ENCODE data around the gene SCLT1. TPM values are rescaled to one million over a fixed set of nuclear protein-coding genes. Genes with fewer than 3 reads are reported as not detected.
A peak's percentile ranks its signal among the peaks of the same experiment; 100 is the strongest.

Gene SCLT1
- polyA plus RNA-seq, 6 donors from 2014 or later, result 0.65 to 9.3 (median 8.6) TPM

GRCh38 chr4:128974136-128974581 lies 119.2 kb downstream of the SCLT1 start:
- DNase-seq (no peak), ATAC-seq (ENCODE audit: low read depth in 2 of 2) (no peak)
- H3K36me3 Mint-ChIP-seq, result no peaks in the 10 kb centered on the region
- no peaks in the 10 kb centered on the region for H3K4me1 Mint-ChIP-seq
- H3K9me3 Mint-ChIP-seq, result peaks cover 0 to 1% (median 0%) of the 10 kb centered on the region in 7 donors
- no peak overlapping the region for H3K4me3 Mint-ChIP-seq
- peak overlapping the region in 1 of 6 donors; percentile 36 for H3K27ac Mint-ChIP-seq
- H3K27me3 Mint-ChIP-seq, result no peaks in the 10 kb centered on the region

- no peak overlapping the region for H3K27ac Mint-ChIP-seq
- no peak overlapping the region for H3K4me3 Mint-ChIP-seq
- no peaks in the 10 kb centered on the region for H3K27me3 Mint-ChIP-seq
- ATAC-seq (ENCODE audit: low read depth in 2 of 2), result no peak
- DNase-seq, result no peak
- no peaks in the 10 kb centered on the region for H3K4me1 Mint-ChIP-seq
- peaks cover under 1 to 1% of the 10 kb centered on the region in 2 donors for H3K36me3 Mint-ChIP-seq
- H3K9me3 Mint-ChIP-seq, result no peaks in the 10 kb centered on the region
Observed at GRCh38 chr4:128973384-128973783, 120.0 kb downstream of the SCLT1 start.

- Mint-ChIP-seq H3K27ac (no peak overlapping the region), H3K9me3 (no peaks in the 10 kb centered on the region), H3K36me3 (peaks cover 0 to 15% of the 10 kb centered on the region in 2 donors)
Observed at GRCh38 chr4:128961405-128961804, 131.9 kb downstream of the SCLT1 start.

GRCh38 chr4:128958194-128958593 lies 135.1 kb downstream of the SCLT1 start:
- peak; percentile 28 for DNase-seq
- Mint-ChIP-seq H3K27ac (peak overlapping the region; percentile 10 to 95 (median 70)), H3K9me3 (no peaks in the 10 kb centered on the region), H3K4me1 (peaks cover 15 to 25% (median 18%) of the 10 kb centered on the region in 3 donors), H3K4me3 (peak overlapping the region in 2 of 8 donors; percentile 0 to 29), H3K27me3 (no peaks in the 10 kb centered on the region), H3K36me3 (no peaks in the 10 kb centered on the region)
- ATAC-seq (ENCODE audit: low read depth in 2 of 2), result peak; percentile 83 to 92

More at GRCh38 chr4:128961405-128961804, 131.9 kb downstream of the SCLT1 start:
- Mint-ChIP-seq H3K4me3 (no peak overlapping the region), H3K4me1 (peaks cover 15 to 25% (median 18%) of the 10 kb centered on the region in 3 donors), H3K27me3 (no peaks in the 10 kb centered on the region)
- no peak for ATAC-seq (ENCODE audit: low read depth in 2 of 2)
- no peak for DNase-seq

GRCh38 chr4:128957459-128957858 lies 135.9 kb downstream of the SCLT1 start:
- Mint-ChIP-seq H3K4me3 (no peak overlapping the region), H3K27ac (peak overlapping the region in 5 of 6 donors; percentile 45 to 95 (median 89)), H3K36me3 (peaks cover 0 to 2% of the 10 kb centered on the region in 2 donors)

GRCh38 chr4:128955751-128956150 lies 137.6 kb downstream of the SCLT1 start:
- Mint-ChIP-seq H3K9me3 (no peaks in the 10 kb centered on the region), H3K27ac (no peak overlapping the region), H3K4me3 (no peak overlapping the region), H3K27me3 (no peaks in the 10 kb centered on the region), H3K36me3 (peaks cover 0 to 14% of the 10 kb centered on the region in 2 donors), H3K4me1 (peaks cover 12 to 25% (median 15%) of the 10 kb centered on the region in 3 donors)
- ATAC-seq (ENCODE audit: low read depth in 2 of 2) (no peak), DNase-seq (no peak)

More at GRCh38 chr4:128957459-128957858, 135.9 kb downstream of the SCLT1 start:
- Mint-ChIP-seq H3K4me1 (peaks cover 15 to 25% (median 15%) of the 10 kb centered on the region in 3 donors), H3K27me3 (no peaks in the 10 kb centered on the region), H3K9me3 (no peaks in the 10 kb centered on the region)
- ATAC-seq (ENCODE audit: low read depth in 2 of 2) (no peak), DNase-seq (no peak)

GRCh38 chr4:128954941-128955340 lies 138.4 kb downstream of the SCLT1 start:
- H3K27ac Mint-ChIP-seq, result no peak overlapping the region
- no peaks in the 10 kb centered on the region for H3K27me3 Mint-ChIP-seq
- peaks cover 12 to 25% (median 15%) of the 10 kb centered on the region in 3 donors for H3K4me1 Mint-ChIP-seq
- H3K4me3 Mint-ChIP-seq, result no peak overlapping the region
- H3K36me3 Mint-ChIP-seq, result peaks cover 0 to 14% of the 10 kb centered on the region in 2 donors
- ATAC-seq (ENCODE audit: low read depth in 2 of 2), result no peak
- no peak for DNase-seq
- peaks cover 0 to 2% (median 0%) of the 10 kb centered on the region in 7 donors for H3K9me3 Mint-ChIP-seq

- no peaks in the 10 kb centered on the region for H3K4me1 Mint-ChIP-seq
- H3K9me3 Mint-ChIP-seq, result peaks cover 0 to 2% (median 0%) of the 10 kb centered on the region in 7 donors
- H3K27ac Mint-ChIP-seq, result no peak overlapping the region
- no peaks in the 10 kb centered on the region for H3K27me3 Mint-ChIP-seq
- ATAC-seq (ENCODE audit: low read depth in 2 of 2) (no peak), DNase-seq (no peak)
- peaks cover 0 to 31% of the 10 kb centered on the region in 2 donors for H3K36me3 Mint-ChIP-seq
- H3K4me3 Mint-ChIP-seq, result no peak overlapping the region
Observed at GRCh38 chr4:128951316-128951715, 142.0 kb downstream of the SCLT1 start.

- Mint-ChIP-seq H3K27ac (no peak overlapping the region), H3K36me3 (peaks cover 0 to 31% of the 10 kb centered on the region in 2 donors), H3K4me3 (no peak overlapping the region), H3K4me1 (no peaks in the 10 kb centered on the region), H3K9me3 (peaks cover 0 to 2% (median 0%) of the 10 kb centered on the region in 7 donors), H3K27me3 (no peaks in the 10 kb centered on the region)
- ATAC-seq (ENCODE audit: low read depth in 2 of 2) (no peak), DNase-seq (no peak)
Observed at GRCh38 chr4:128950796-128951195, 142.5 kb downstream of the SCLT1 start.

- DNase-seq (no peak), ATAC-seq (ENCODE audit: low read depth in 2 of 2) (no peak)
- Mint-ChIP-seq H3K36me3 (peaks cover 6 to 52% of the 10 kb centered on the region in 2 donors), H3K4me1 (no peaks in the 10 kb centered on the region), H3K4me3 (no peak overlapping the region), H3K27me3 (no peaks in the 10 kb centered on the region), H3K27ac (peak overlapping the region in 1 of 6 donors; percentile 11), H3K9me3 (peaks cover 0 to 4% (median 0%) of the 10 kb centered on the region in 7 donors)
Observed at GRCh38 chr4:128946916-128947315, 146.4 kb downstream of the SCLT1 start.

GRCh38 chr4:128942607-128943006 lies 150.7 kb downstream of the SCLT1 start:
- Mint-ChIP-seq H3K36me3 (peaks cover 19 to 57% of the 10 kb centered on the region in 2 donors), H3K9me3 (peaks cover 0 to 2% (median 0%) of the 10 kb centered on the region in 7 donors), H3K4me3 (no peak overlapping the region), H3K4me1 (no peaks in the 10 kb centered on the region), H3K27ac (no peak overlapping the region), H3K27me3 (no peaks in the 10 kb centered on the region)
- DNase-seq, result no peak
- no peak for ATAC-seq (ENCODE audit: low read depth in 2 of 2)

- H3K27ac Mint-ChIP-seq, result no peak overlapping the region
- DNase-seq, result no peak
- H3K36me3 Mint-ChIP-seq, result peaks cover 29 to 54% of the 10 kb centered on the region in 2 donors
- no peaks in the 10 kb centered on the region for H3K27me3 Mint-ChIP-seq
- H3K9me3 Mint-ChIP-seq, result peaks cover 0 to 2% (median 0%) of the 10 kb centered on the region in 7 donors
- ATAC-seq (ENCODE audit: low read depth in 2 of 2), result no peak
- H3K4me1 Mint-ChIP-seq, result no peaks in the 10 kb centered on the region
- peak overlapping the region in 1 of 8 donors; percentile 44 for H3K4me3 Mint-ChIP-seq
Observed at GRCh38 chr4:128940971-128941370, 152.4 kb downstream of the SCLT1 start.

- peaks cover 0 to 8% (median 2%) of the 10 kb centered on the region in 7 donors for H3K9me3 Mint-ChIP-seq
- no peak overlapping the region for H3K27ac Mint-ChIP-seq
- DNase-seq (no peak), ATAC-seq (ENCODE audit: low read depth in 2 of 2) (no peak)
- H3K4me1 Mint-ChIP-seq, result peaks cover 7 to 11% (median 8%) of the 10 kb centered on the region in 3 donors
- no peaks in the 10 kb centered on the region for H3K27me3 Mint-ChIP-seq
- H3K4me3 Mint-ChIP-seq, result no peak overlapping the region
- H3K36me3 Mint-ChIP-seq, result peaks cover 21 to 35% of the 10 kb centered on the region in 2 donors
Observed at GRCh38 chr4:128930051-128930450, 163.3 kb downstream of the SCLT1 start.

GRCh38 chr4:128924951-128925350 lies 168.4 kb downstream of the SCLT1 start:
- peaks cover 21 to 30% of the 10 kb centered on the region in 2 donors for H3K36me3 Mint-ChIP-seq
- H3K9me3 Mint-ChIP-seq, result peaks cover 0 to 8% (median 2%) of the 10 kb centered on the region in 7 donors
- DNase-seq, result no peak
- no peak overlapping the region for H3K4me3 Mint-ChIP-seq
- ATAC-seq (ENCODE audit: low read depth in 2 of 2), result no peak
- H3K27ac Mint-ChIP-seq, result no peak overlapping the region
- no peaks in the 10 kb centered on the region for H3K4me1 Mint-ChIP-seq
- H3K27me3 Mint-ChIP-seq, result no peaks in the 10 kb centered on the region
